Lower leg skin (tissue), 3 donors: Measurements from ENCODE around the gene FBXO45.

Source experiments
- POLR2A ChIP-seq, 2 donors: fragments of 450-650 bp; IDR thresholded peaks; one replicate each; pipeline ENCODE4 v1.6.1; 2016 to 2017; ENCODE audit warnings: antibody characterized with exemption in 2 of 2, mild to moderate bottlenecking in 1 of 2, moderate library complexity in 1 of 2
- TF ChIP-seq, protein P1 (sequence below), 3 donors: fragments of 450-650 bp; IDR thresholded peaks; one replicate each; pipeline ENCODE4 v1.5.1; 2016; ENCODE audit warnings: antibody characterized with exemption in 3 of 3, mild to moderate bottlenecking in 3 of 3, moderate library complexity in 2 of 3

GRCh38 chr3:196552253-196552652 is 16.2 kb upstream of the FBXO45 start:
- TF ChIP-seq, protein P1, sequence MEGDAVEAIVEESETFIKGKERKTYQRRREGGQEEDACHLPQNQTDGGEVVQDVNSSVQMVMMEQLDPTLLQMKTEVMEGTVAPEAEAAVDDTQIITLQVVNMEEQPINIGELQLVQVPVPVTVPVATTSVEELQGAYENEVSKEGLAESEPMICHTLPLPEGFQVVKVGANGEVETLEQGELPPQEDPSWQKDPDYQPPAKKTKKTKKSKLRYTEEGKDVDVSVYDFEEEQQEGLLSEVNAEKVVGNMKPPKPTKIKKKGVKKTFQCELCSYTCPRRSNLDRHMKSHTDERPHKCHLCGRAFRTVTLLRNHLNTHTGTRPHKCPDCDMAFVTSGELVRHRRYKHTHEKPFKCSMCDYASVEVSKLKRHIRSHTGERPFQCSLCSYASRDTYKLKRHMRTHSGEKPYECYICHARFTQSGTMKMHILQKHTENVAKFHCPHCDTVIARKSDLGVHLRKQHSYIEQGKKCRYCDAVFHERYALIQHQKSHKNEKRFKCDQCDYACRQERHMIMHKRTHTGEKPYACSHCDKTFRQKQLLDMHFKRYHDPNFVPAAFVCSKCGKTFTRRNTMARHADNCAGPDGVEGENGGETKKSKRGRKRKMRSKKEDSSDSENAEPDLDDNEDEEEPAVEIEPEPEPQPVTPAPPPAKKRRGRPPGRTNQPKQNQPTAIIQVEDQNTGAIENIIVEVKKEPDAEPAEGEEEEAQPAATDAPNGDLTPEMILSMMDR (IDR thresholded peaks at IDR 0.05), result no peak
- TF ChIP-seq POLR2A (IDR thresholded peaks at IDR 0.05), result no peak
